ENCODE measurements around the gene STX1B.
"Not testable (repeated sequence)": the region's sequence is repeated elsewhere in the genome, so short reads cannot be mapped to it uniquely, and the experiment has no call there.

The STX1B gene

GRCh38 chr16:31010585-31011325, at the start of gene STX1B:
Gene STX1B, minus strand, starts transcription at chr16:31010638. Its CDS starts 242 bp downstream, at chr16:31010396.
- peak; percentile 18 for DNase-seq (ENCODE audit: low read depth)

DNA sequence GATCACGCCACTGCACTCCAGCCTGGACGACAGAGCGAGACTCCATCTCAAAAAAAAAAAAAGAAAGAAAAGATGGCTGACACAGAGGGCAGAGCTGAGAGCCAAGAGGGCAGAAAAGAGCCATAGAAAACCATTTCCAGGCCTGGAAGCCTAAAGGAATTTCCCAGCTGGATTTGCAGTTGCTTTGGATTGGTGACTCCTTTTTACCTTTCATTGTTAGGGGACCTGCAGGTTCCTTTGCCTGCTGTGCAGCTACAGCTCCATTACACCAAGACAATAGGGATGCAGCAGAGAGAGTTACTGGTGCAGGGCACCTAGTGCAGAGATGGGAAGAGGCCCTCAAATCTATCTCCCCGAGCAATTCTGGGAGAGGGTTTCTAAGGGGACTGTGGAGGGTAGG, 45.2 kb upstream of the STX1B start:
- no peak for DNase-seq (ENCODE audit: low read depth)

DNA sequence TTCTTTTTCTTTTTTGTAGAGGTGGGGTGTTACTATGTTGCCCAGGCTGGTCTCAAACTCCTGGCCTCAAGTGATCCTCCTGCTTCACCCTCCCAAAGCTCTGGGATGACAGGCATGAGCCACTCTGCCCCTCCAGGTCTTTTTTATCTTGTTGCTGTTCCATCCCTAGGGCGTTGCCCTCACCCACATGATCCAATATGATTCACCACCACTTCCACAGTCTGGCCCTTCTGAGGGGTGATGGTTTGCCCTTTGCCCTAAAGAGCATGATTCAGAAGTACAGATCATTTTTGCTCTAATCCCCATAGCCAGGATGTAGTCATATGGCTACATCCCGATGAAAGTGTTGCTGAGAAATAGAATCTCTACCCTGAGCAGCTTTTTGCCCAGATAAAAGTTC, 41.7 kb upstream of the STX1B start:
- no peak for DNase-seq (ENCODE audit: low read depth)

GRCh38 chr16:31050280-31051030, 40.0 kb upstream of the STX1B start:
- DNase-seq (ENCODE audit: low read depth): no peak

GRCh38 chr16:31043898-31044481, 33.6 kb upstream of the STX1B start:
- no peak for DNase-seq (ENCODE audit: low read depth)

DNA sequence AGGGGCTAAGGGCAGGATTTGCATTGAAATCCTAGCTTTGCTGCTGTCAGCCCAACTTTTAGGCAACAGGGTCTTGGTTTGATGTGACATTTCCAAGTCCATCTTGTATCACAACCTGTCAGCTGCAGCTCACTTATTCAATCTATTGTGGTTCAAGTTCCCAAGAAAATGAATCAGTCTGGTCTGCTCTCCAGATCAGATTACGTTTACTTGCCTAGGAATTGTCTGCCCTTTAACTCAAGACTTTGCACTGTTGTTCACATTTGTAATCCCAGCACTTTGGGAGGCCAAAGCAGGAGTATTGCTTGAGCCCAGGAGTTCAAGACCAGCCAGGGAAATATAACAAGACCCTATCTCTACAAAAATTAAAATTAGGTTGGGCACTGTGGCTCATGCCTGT, 32.9 kb upstream of the STX1B start:
- DNase-seq (ENCODE audit: low read depth): no peak

DNA sequence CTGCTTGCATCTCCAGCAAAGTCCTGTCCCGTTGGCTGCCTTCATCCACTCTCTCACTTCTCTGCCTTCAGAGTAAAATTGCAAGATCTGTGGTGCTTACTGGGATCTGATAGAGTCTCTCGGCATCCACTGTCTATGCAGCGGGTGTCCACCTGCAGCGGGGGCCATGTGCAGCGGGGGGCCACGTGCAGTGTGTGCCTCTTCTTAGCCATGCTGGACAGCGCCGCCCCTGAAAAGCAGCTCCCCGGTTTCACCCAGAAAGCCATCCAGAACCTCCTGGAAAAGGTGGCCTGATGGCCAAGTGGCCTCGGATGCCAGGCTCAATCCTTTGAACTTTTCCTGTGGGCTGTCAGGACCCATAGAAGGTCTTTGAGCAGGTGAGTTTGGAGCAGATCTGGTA, 32.4 kb upstream of the STX1B start:
- DNase-seq (ENCODE audit: low read depth): no peak

GRCh38 chr16:31038993-31039392, 28.6 kb upstream of the STX1B start:
- DNase-seq (ENCODE audit: low read depth): no peak

DNA sequence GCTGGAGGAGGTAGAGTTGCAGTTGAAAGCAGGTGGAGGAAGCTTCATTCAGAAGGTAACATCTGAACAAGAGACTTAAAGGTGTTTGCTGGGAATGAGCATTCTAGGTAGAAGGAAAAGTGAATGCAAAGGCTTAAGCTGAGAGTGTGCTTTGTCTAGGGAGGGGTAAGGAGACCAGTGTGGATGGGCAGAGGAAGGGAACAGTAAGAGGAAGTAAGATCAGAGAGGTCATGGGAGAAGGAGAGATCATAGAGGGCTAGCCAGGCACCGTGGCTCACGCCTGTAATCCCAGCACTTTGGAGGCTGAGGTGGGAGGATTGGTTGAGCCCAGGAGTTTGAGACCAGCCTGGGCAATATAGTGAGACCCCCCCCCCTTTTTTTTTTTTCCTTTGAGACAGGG, 26.3 kb upstream of the STX1B start:
- no peak for DNase-seq (ENCODE audit: low read depth)

- DNase-seq (ENCODE audit: low read depth): peak; percentile 79
Observed at GRCh38 chr16:31033709-31034492, 23.5 kb upstream of the STX1B start.

DNA sequence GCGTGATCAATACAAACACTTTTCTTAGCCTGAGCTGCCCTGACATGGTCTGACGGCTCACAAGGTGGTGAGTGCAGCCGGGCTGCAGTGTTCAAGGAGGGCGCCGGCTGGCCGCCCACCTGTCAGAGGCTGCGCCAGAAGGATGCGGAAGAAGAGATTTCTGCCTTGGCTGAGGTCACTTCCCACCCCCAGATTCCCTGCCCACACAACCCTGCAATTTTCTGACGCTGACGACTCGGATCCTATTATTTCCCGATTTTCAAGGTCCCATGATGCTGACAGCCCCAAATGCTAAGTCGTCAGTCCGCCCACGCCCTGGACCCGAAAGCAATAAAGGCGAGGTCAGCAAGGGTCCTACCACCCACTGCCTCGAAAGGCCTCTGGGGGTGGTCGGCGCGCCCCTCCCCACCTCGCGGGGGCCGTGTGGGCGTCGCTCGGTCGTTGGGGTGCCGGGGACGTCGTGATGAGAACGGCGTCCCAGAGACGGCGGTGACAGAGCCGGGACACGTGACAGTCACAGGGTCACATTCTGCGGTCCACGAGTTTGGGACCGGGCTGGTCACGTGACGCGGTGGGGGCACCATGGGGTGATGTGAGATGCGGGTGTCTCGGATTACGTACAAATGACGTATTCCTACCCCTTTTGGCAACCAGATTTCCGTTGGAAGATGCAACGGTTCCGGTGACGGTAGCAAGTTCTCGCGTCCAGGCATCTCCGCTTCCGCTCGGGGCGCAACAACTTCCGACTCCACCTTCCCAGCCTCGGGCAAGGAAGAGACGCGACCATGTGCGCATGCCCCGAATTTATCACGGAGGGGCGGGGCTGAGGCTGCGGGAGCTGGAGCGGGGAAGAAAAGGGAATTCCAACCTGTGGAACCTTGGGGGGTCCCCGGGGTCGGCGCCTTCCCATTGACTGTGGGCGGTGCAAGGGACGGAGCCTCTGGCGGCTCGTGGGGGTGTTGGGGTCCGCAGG, 22.6 kb upstream of the STX1B start, which contains the start of gene STX4:
STX4 (plus strand) TSS at position 823 of the 973 bp plus-strand sequence. CDS start 248 bp downstream, outside the sequence.
- DNase-seq (ENCODE audit: low read depth): peak; percentile 98

DNA sequence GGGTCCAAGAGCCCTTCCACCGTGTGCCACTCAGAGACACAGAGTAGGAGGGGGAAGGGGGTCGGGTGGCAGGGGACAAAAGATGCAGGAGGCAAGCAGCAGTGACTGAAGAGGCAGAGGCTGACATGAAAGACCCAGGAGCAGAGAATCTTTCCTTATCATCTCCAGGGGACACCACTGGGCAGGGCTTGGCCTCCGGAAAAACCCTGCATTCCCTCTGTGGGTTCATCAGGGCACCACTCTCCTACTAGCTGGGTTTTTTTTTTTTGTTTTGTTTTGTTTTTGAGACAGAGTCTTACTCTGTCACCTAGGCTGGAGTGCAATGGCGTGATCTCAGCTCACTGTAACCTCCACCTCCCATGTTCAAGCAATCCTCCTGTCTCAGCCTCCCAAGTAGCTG, 20.8 kb upstream of the STX1B start:
- no peak for DNase-seq (ENCODE audit: low read depth)

DNA sequence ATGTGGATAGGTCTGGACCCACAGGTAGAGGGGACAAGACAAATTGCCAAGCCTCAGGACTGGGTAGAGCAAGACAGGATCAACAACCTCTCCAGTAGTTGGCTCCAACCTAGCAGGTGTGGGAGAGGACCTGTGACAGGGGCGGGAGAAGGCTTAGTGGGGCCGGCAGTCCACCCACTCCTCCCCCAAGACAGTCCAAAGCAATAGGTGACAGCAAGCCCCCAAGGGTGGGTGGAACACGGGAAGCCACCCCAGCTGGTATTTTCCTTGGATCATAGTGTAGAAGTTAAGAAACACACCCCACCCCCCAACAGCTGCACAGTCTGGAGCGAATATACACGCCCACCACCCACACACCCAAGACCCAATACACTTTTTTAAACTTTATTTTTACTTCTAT, 18.8 kb upstream of the STX1B start:
- no peak for DNase-seq (ENCODE audit: low read depth)

DNA sequence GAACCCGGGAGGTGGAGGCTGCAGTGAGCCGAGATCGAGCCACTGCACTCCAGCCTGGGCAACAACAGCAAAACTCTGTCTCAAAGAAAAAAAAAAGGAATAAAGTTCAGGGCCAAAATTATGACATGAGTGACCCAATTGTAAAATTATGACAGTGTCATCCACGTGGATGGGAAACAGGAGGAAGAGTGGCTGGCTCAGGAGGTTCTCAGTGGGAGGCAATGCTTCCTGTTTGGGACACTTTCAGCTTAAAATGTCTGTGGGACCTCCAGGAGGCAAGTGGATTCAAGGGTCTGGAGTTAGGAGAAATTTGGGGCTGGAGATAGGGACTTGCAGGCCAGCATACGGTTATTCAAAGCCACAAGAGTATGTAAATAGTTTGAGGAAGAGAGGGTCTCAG, 14.9 kb upstream of the STX1B start:
- DNase-seq (ENCODE audit: low read depth): no peak

DNA sequence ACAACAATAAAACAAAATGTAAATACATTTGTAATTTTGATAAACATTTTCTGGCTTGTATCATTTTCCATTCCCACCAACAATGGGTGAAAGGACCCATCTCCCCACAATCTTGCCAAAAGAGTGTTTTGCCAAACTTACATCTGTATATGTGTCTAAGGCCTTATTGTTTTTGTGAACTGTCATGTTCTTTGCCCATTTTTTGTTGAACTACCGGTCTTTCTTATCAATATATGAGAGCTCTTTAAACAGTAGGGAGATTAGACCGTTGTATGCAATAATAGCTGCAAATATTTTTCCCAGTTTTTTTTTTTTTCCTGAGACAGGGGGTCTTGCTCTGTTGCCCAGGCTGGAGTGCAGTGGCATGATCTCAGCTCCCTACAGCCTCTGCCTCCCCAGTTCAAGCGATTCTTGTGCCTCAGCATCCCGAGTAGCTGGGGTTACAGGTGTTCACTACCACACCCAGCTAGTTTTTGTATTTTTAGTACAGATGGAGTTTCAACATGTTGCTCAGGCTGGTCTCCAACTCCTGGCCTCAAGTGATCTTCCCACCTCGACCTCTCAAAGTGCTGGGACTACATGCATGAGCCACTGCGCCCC, 13.3 kb upstream of the STX1B start:
- DNase-seq (ENCODE audit: low read depth): no peak

GRCh38 chr16:31023252-31023602, 12.8 kb upstream of the STX1B start:
- no peak for DNase-seq (ENCODE audit: low read depth)

- DNase-seq (ENCODE audit: low read depth): no peak
Observed at GRCh38 chr16:31022544-31023251, 12.3 kb upstream of the STX1B start.

GRCh38 chr16:31020536-31020935, 10.1 kb upstream of the STX1B start:
- DNase-seq (ENCODE audit: low read depth): no peak

DNA sequence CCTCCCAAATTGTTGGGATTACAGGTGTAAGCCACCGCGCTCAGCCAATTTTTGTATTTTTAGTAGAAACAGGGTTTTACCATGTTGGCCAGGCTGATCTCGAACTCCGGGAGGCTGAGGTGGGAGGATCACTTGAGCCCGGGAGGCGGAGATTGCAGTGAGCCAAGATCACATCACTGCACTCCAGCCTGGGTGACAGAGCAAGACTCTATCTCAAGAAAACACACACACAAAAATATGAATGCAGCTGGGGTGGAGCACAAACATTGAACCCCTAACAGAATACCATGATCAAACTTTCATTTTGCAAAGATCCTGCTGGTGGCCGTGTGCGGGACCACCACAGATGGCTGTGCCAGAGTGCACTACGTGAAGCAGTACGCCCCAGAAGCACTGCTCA, 7.3 kb upstream of the STX1B start:
- DNase-seq (ENCODE audit: low read depth): not testable (repeated sequence)

DNA sequence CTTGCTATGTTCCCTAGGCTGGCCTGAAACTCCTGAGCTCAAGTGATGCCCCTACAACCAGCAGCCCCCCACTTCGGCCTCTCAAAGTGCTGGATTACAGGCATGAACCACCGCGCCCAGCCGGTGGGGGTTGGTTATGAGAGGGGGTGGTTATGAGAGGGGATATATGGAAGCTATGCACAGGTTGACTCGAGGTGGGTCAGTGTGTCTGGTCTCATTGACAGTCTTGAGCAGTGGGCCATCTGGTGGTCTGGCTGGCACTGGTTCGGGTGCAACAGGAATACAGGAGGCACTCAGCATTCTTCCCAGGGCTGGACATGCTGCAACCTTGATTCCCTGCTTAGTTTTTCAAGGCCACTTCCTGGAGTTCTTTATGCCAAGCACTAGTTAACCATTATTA, 5.6 kb upstream of the STX1B start:
- DNase-seq (ENCODE audit: low read depth): no peak

Data from stimulated activated CD8-positive, alpha-beta memory T cell treated with anti-CD3 and anti-CD28 coated beads, Interleukin-7, amount 100 ng/mL, for 24 hours (primary cell).